Measurements from ENCODE around the gene CNGA3. TPM values are rescaled to one million over a fixed set of nuclear protein-coding genes. Genes with fewer than 3 reads are reported as not detected.

CNGA3 gene
- total and polyA plus RNA-seq, 2 of the 4 experiments (the other 2 are of a cell fraction): under 0.01 TPM; not detected in 1

GRCh38 chr2:98376301-98376910 is 30.1 kb downstream of the CNGA3 start:
- CTCF ChIA-PET: no interaction called here
- Histone ChIP-seq H3K4me3 (ENCODE audit: insufficient read depth, low read depth, low read length) (no peak overlapping the region), H2BK5ac (ENCODE audit: low read depth, low read length, poor library complexity, severe bottlenecking) (no peak overlapping the region), H3K9ac (ENCODE audit: low read depth, low read length) (no peak overlapping the region), H3K23ac (ENCODE audit: low read depth, low read length) (no peak overlapping the region), H2BK15ac (ENCODE audit: low read depth, low read length) (no peak overlapping the region), H3K27ac (ENCODE audit: insufficient read depth, low read length) (no peak overlapping the region), H3K4me2 (ENCODE audit: low read depth, low read length) (no peak overlapping the region), H3K4me1 (ENCODE audit: control insufficient read depth, insufficient read depth, low read length) (no peaks in the 10 kb centered on the region), H2BK20ac (ENCODE audit: low read depth, low read length) (no peak overlapping the region), H2AK5ac (ENCODE audit: low read depth, low read length) (no peak overlapping the region), H3K79me1 (ENCODE audit: low read depth in 1 of 2, low read length in 2 of 2) (no peaks in the 10 kb centered on the region), H3K9me3 (ENCODE audit: control insufficient read depth, insufficient read depth, low read length) (no peaks in the 10 kb centered on the region), H2AK9ac (replicated peaks; ENCODE audit: low read depth, low read length, poor library complexity) (no peak overlapping the region), H3K36me3 (ENCODE audit: control insufficient read depth, insufficient read depth, low read length) (no peaks in the 10 kb centered on the region), H3K56ac (ENCODE audit: extremely low read depth, insufficient read depth, low read length) (no peak overlapping the region), H3K27me3 (ENCODE audit: control insufficient read depth, insufficient read depth, low read length) (peaks cover 59% of the 10 kb centered on the region), H2BK120ac (ENCODE audit: low read depth, low read length) (no peak overlapping the region), H3K4ac (ENCODE audit: low read depth, low read length) (no peak overlapping the region), H3K18ac (ENCODE audit: low read depth, low read length) (no peak overlapping the region), H4K20me1 (ENCODE audit: insufficient read depth, low read length) (no peaks in the 10 kb centered on the region), H4K91ac (ENCODE audit: insufficient read depth, low read depth, low read length) (no peak overlapping the region), H3K14ac (replicated peaks; ENCODE audit: low read depth, low read length) (no peak overlapping the region), H3K9me1 (ENCODE audit: insufficient read depth, low read length) (no peaks in the 10 kb centered on the region), H4K5ac (ENCODE audit: low read depth, low read length) (no peak overlapping the region), H2AFZ (replicated peaks; ENCODE audit: low read length, poor library complexity) (no peak overlapping the region), H4K8ac (ENCODE audit: low read depth in 2 of 2, low read length in 2 of 2) (no peak overlapping the region)
- ATAC-seq (ENCODE audit: low read depth) (no peak), DNase-seq (no peak)
- no peak for TF ChIP-seq RCOR1 (IDR thresholded peaks at IDR 0.05; ENCODE audit: insufficient replicate concordance, low read length)
- no peak for TF ChIP-seq USF2 (IDR thresholded peaks at IDR 0.05; ENCODE audit: low read depth, low read length)
- no peak for TF ChIP-seq POLR2A (IDR thresholded peaks at IDR 0.05; ENCODE audit: low read depth, low read length)
- no peak for TF ChIP-seq RFX5 (IDR thresholded peaks at IDR 0.05; ENCODE audit: low read depth, low read length)
- no peak for TF ChIP-seq CEBPB (IDR thresholded peaks at IDR 0.05; ENCODE audit: low read depth, low read length)
- no peak for TF ChIP-seq RAD21 (IDR thresholded peaks at IDR 0.05; ENCODE audit: low read length)
- no peak for TF ChIP-seq FOS (IDR thresholded peaks at IDR 0.05; ENCODE audit: low read depth, low read length)
- POLR2A ChIA-PET (ENCODE audit: unreplicated experiment): no interaction called here
- no TSS peak for BruUV-seq (replicated peaks)
- WGBS, 2 experiments (ENCODE audit: extremely low coverage in 2 of 2, insufficient read length in 1 of 2): 83% methylated on average over 4 of the region's 6 CpGs; no CpG with 5 or more reads in 1 of the 2 experiments
- dilution Hi-C loops (cut with HindIII; ENCODE audit: low sequenced_read_pairs, unreplicated experiment) (no loop called here), in situ Hi-C loops (cut with MboI; ENCODE audit: low sequenced_read_pairs) (no loop called here), intact Hi-C loops (cut with micrococcal nuclease) (no loop called here)

Data from IMR-90 (cell line).